A673 (cell line): ENCODE results near the gene CDC23.

Source experiments
- EZH2 ChIP-seq: fragments of 200-600 bp; sonication (generic); IDR thresholded peaks from 2 replicates; pipeline ENCODE4 v1.6.1; 2017; ENCODE audit warnings: borderline replicate concordance, low read depth, mild to moderate bottlenecking, mixed read lengths, antibody characterized with exemption, low read length; ENCODE audit not compliant: poor library complexity, severe bottlenecking
- TF ChIP-seq, protein P1 (sequence below): fragments of 300-800, 200-600 bp; sonication (generic); conservative IDR thresholded peaks from 2 replicates; pipeline ENCODE4 v1.5.1; 2017; ENCODE audit warnings: low read depth, mild to moderate bottlenecking, antibody characterized with exemption, low read length, moderate library complexity, mixed read lengths

GRCh38 chr5:138238034-138238433, 24.9 kb upstream of the CDC23 start:
- TF ChIP-seq, protein P1, sequence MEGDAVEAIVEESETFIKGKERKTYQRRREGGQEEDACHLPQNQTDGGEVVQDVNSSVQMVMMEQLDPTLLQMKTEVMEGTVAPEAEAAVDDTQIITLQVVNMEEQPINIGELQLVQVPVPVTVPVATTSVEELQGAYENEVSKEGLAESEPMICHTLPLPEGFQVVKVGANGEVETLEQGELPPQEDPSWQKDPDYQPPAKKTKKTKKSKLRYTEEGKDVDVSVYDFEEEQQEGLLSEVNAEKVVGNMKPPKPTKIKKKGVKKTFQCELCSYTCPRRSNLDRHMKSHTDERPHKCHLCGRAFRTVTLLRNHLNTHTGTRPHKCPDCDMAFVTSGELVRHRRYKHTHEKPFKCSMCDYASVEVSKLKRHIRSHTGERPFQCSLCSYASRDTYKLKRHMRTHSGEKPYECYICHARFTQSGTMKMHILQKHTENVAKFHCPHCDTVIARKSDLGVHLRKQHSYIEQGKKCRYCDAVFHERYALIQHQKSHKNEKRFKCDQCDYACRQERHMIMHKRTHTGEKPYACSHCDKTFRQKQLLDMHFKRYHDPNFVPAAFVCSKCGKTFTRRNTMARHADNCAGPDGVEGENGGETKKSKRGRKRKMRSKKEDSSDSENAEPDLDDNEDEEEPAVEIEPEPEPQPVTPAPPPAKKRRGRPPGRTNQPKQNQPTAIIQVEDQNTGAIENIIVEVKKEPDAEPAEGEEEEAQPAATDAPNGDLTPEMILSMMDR, result no peak
- no peak for TF ChIP-seq EZH2
